Coronary artery (tissue), 2 donors: ENCODE data around the gene WWP2.
A peak's percentile ranks its signal among the peaks of the same experiment; 100 is the strongest.

ENCODE experiments used
- DNase-seq: peaks from one replicate; pipeline ENCODE4 v3.0.0-alpha.2; 2017; ENCODE audit warnings: low spot score
- H3K27ac ChIP-seq, 2 donors: fragments of 200-600 bp; sonication (generic); one replicate each; pipeline ENCODE4 v1.5.1; 2016 to 2019
- H3K4me3 ChIP-seq: fragments of 200-600 bp; sonication (generic); 2 replicates; pipeline ENCODE4 v1.5.1; 2016; ENCODE audit warnings: mild to moderate bottlenecking, moderate library complexity
- TF ChIP-seq, protein P1 (sequence below): fragments of 200-600 bp; sonication (generic); IDR thresholded peaks from one replicate; pipeline ENCODE4 v1.5.1; 2019; ENCODE audit warnings: antibody characterized with exemption

The WWP2 gene

DNA sequence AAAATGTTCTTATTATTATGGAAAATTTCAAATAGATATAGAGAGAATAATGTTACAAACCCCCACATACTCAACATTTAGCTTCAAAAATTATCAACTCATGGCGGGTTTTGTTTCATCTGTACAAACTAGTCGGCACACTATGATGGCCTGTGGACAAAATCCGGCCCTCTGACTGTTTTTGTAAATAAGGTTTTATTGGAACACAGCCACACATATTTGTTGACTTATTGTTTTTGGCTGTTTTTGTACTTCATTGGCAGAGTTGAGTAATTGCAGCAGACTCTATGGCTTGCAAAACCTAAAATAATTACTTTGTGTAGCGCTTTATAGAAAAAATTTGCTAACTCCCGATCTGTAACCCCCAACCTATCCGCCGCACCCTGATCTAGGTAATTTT is 147.6 kb downstream of the WWP2 start:
- no peak for DNase-seq
- H3K4me3 ChIP-seq: no peak overlapping the region
- TF ChIP-seq, protein P1, sequence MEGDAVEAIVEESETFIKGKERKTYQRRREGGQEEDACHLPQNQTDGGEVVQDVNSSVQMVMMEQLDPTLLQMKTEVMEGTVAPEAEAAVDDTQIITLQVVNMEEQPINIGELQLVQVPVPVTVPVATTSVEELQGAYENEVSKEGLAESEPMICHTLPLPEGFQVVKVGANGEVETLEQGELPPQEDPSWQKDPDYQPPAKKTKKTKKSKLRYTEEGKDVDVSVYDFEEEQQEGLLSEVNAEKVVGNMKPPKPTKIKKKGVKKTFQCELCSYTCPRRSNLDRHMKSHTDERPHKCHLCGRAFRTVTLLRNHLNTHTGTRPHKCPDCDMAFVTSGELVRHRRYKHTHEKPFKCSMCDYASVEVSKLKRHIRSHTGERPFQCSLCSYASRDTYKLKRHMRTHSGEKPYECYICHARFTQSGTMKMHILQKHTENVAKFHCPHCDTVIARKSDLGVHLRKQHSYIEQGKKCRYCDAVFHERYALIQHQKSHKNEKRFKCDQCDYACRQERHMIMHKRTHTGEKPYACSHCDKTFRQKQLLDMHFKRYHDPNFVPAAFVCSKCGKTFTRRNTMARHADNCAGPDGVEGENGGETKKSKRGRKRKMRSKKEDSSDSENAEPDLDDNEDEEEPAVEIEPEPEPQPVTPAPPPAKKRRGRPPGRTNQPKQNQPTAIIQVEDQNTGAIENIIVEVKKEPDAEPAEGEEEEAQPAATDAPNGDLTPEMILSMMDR: no peak
- H3K27ac ChIP-seq: no peak overlapping the region

DNA sequence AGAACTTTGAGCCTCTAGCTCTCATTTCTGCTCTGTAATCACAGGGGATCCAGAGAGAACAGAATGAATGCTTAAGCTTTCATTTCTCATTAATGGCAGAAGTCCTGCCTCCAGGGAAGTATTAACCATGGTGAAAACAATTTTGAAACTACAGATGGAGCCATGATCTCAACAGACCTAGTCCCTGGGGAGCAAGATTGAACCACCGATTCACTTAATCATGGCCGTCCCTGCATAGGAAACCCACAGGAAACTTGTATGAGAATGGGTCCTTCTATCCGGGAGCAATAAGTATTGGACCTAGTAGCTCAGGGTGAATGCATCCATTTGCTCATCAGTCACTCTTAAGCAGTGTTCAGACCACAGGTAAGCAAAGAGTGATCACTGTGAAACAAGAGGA is 148.8 kb downstream of the WWP2 start:
- Histone ChIP-seq H3K4me3 (no peak overlapping the region), H3K27ac (no peak overlapping the region)
- TF ChIP-seq, protein P1: no peak
- DNase-seq: no peak

DNA sequence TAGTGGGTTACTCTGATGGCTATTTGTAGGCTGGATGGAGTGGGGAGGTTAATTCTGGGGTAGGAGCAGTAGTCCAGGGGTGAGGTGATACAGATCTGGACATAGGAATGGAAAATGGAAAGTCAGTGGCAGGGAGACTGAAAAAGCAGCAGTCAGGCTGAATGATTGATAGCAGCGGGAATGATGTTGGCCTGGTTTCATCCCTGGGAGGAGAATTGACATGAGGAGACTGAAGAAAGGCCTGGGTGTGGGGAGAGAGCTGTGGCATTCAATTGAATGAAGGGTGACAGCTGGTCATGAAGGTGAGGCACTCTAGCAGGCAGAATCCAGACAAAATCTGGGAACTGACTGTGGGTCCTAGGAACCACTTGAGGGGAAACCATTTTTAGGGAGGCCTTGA is 154.3 kb downstream of the WWP2 start:
- no peak for DNase-seq
- peak overlapping the region; percentile 76 to 91 for H3K27ac ChIP-seq
- no peak overlapping the region for H3K4me3 ChIP-seq
- TF ChIP-seq, protein P1: no peak

DNA sequence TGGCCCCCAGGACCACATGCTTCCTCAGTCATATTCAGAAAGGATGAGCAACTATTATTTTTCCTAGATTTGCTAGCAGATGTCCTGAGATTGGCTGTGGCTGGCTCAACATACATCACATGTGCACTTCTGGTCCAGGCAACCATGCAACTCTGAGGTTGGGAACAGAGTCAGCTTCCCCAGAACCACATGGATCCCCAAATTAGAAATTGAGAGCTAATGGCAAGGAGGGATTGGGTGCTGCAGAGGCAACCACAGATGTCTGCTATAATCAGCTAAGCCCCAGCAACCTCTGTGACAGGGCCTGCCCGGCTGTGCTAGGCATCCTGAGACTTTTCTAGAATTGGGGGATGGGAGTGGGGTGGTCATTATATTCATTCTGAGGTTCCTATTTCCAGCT is 155.2 kb downstream of the WWP2 start:
- TF ChIP-seq, protein P1: no peak
- Histone ChIP-seq H3K27ac (peak overlapping the region; percentile 76 to 91), H3K4me3 (peak overlapping the region; percentile 41)
- no peak for DNase-seq

DNA sequence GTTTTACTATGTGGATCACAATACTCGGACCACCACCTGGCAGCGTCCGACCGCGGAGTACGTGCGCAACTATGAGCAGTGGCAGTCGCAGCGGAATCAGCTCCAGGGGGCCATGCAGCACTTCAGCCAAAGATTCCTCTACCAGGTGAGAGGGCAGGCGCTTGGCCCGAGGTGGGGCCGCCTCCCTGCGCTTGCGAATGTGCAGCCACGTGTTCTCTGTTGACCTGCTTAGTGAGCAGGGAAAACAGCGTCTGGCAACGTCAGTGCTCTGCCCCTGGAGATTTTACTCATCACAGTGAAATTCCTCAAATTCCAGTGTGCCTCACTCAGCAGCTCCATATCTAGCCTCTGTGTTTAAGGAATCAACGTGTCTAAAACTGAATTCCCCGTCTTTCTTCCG is 155.6 kb downstream of the WWP2 start:
- DNase-seq: peak; percentile 94
- TF ChIP-seq, protein P1: no peak
- peak overlapping the region; percentile 41 for H3K4me3 ChIP-seq
- H3K27ac ChIP-seq: peak overlapping the region; percentile 76 to 91

DNA sequence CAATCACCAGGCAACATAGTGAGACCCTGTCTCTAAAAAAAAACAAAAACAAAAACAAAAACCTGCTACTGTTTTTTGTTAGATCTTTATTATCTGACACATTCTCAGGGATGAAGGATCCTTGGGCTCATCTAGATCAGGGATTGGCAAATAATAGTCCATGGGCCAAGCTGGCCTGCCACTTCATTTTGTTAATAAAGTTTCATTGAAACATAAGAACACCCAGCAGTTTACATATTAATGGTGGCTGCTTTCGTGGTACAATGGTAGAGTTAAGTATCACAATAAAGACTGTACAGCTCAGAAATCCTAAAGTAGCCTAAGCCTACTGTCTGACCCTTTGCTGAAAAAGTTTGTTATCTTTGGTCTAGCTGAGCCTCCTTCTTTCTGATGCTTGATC is 156.1 kb downstream of the WWP2 start:
- TF ChIP-seq, protein P1: no peak
- DNase-seq: no peak
- Histone ChIP-seq H3K27ac (peak overlapping the region; percentile 76 to 91), H3K4me3 (peak overlapping the region; percentile 41)

DNA sequence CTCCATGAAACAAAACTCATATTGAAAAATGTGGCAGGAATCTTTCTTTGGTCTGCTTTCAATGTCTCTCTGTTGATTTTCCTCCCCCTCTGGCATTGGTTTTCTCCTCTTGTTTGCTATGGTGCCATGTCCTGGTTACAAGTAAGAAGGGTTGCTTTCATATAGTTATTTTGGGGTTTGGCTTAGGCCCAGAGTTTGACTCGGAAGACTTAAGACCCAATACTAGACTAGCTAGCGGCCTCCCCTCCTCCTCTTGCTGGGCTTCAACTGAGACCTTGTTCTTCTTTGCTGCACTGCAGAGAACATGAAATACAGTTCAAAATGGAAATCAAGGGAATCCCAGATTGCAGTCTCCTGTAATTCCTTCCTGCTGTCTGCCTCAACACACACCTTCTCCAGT is 159.0 kb downstream of the WWP2 start:
- DNase-seq: no peak
- TF ChIP-seq, protein P1: no peak
- Histone ChIP-seq H3K27ac (peak overlapping the region; percentile 75 to 84), H3K4me3 (no peak overlapping the region)
